GM12872 (cell line): Measurements from ENCODE around the gene SCN1A.

Experiments used
- CTCF ChIP-seq: IDR thresholded peaks from 3 replicates; pipeline ENCODE4 v1.5.1; 2011; ENCODE audit warnings: low read depth, mild to moderate bottlenecking, low read length, moderate library complexity; ENCODE audit not compliant: insufficient read depth

Gene SCN1A

GRCh38 chr2:166091439-166091838 lies 36.4 kb downstream of the SCN1A start:
- no peak for TF ChIP-seq CTCF

DNA sequence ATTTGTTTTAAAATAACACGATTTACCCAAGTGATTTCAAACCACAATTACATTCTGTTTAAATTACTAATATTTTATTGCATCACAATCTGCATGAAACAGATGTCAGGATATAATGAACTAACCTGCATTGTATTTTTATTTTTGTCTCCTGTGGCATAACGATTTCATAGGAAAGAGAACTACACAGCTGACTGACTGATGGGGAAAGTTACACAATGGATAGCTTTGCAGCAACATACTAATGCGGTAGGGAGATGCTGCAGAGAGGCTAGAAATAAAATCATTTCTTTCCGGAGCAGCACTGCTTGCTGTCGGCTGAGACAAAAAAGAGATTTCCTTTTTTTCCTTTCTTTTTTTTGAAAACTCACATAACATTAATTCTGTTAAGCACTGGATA lies 36.9 kb downstream of the SCN1A start:
- no peak for TF ChIP-seq CTCF

DNA sequence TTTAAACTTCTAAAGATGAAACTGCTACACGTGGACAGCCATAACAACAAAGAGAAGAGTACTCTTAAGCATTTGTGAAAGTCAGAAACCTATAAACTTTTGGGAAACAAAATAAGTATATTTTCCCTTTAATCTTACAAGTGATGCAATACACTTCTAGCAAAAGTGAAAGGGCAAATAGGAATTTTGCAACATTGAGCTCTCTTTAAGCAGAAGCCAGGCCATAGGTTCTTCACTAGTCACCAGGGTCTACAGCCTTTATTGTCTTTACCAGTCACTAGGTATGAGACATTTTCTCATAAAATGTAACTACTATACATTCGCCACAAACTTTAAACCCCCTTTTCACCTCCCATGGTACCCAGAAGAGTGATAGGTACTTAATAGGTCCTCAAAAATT lies 37.5 kb downstream of the SCN1A start:
- TF ChIP-seq CTCF = no peak

DNA sequence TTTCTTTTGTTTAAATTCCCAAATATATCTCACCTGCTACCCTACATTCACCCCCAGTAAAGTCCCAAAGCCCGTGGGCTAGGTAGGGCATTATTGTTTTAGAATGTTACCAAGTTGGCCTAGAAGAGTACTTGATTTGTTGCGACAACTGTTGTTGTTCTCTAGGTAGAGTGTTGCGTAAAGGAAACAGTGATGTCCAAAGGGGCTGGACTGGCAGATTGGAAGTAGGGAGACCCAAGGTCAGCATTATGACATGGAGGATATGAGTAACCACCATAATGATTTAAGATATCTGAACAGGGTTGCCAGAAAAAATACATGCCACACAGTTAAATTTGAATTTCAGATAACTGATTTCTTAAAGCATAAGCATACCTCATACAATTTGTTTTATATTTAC lies 39.2 kb downstream of the SCN1A start:
- TF ChIP-seq CTCF = no peak

GRCh38 chr2:166084301-166084700 lies 43.5 kb downstream of the SCN1A start:
- no peak for TF ChIP-seq CTCF

DNA sequence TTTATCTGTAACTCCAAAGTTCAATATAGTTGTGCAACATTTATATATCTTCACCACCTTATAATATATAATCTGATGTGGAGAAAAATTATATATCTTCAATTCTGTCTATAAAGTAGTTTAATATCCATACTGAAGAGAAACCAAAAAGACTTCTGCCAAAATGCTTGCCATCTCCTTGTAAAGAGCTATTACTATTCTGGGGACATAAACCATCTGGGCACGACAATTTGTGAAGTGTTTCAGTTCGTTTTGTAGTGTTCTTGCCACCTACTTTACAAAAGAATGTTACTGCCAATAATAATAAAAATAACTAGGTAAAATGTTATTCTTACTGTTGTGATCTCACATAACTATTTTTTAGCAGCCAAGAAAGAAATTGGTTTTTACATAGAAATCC lies 45.1 kb downstream of the SCN1A start:
- no peak for TF ChIP-seq CTCF

DNA sequence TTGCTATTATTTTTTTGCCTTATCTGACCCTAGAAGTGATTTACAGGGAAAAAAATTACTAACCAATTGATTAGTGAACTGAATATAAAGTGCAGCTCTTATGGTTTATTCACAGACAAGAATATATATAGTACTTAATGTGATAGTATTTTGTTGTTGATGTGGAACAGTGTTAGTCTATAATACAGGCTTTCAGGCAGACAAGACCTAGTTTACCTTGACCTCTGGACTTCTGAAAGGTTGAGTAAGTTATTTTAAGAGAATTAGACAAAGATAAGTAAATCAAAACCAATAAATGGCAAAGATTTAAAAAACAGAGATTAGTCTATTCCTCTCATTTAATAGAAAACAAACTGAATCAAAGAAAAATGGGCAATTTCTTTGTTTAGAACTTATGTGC lies 46.0 kb downstream of the SCN1A start:
- TF ChIP-seq CTCF = no peak

DNA sequence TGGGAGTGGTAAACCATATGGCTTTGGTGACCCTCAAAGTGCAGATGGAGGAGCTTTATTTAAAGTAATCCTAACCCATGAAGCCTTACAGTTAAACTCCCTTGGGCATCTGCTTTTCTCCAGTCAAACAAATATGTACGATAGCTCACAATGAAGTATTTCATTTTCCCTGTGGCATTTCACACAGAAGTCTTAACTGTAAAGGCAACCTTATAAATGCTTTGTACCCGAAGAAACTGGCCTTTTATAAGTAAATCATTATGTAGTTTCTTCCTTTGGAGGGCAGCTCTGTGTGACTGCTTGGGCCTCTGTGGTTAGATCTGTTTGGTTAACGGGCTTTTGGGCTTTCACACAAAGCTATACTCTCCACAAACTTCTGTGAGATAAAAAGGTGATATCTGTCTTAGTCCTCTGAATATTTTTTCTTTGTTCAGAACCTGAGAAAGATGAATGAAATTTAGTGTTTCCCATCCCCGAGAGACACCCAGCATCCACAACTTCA lies 46.6 kb downstream of the SCN1A start:
- TF ChIP-seq CTCF = no peak
